CD4-positive, CD25-positive, alpha-beta regulatory T cell (primary cell): Measurements from ENCODE around the gene POFUT2. TPM values are rescaled to one million over a fixed set of nuclear protein-coding genes. Genes with fewer than 3 reads are reported as not detected.

Source experiments
- ATAC-seq, 2 donors: fragments of 150-1000 bp; cut with Tn5 transposase; one replicate each; pipeline ENCODE4 v1.10.0; 2021; ENCODE audit warnings: low read depth in 2 of 2, moderate number of reproducible peaks in 2 of 2, moderate library complexity in 1 of 2
- DNase-seq, 3 donors: peaks; one replicate each; pipeline versions ENCODE4 v3.0.0 to v3.0.0-alpha.2; 2012 to 2022; ENCODE audit warnings: mixed read lengths in 1 of 3
- H3K27ac ChIP-seq: one replicate; pipeline ENCODE4 v1.7.0; 2013; ENCODE audit warnings: mild to moderate bottlenecking, low read length; ENCODE audit not compliant: insufficient read depth, poor library complexity, severe bottlenecking
- H3K27me3 ChIP-seq: one replicate; pipeline ENCODE4 v1.7.0; 2013; ENCODE audit warnings: low read length; ENCODE audit not compliant: control insufficient read depth, insufficient read depth
- H3K36me3 ChIP-seq: one replicate; pipeline ENCODE4 v1.7.0; 2013; ENCODE audit warnings: mild to moderate bottlenecking, low read length, moderate library complexity; ENCODE audit not compliant: control insufficient read depth, insufficient read depth
- H3K4me1 ChIP-seq: 2 replicates; pipeline ENCODE4 v1.7.0; 2013; ENCODE audit warnings: mild to moderate bottlenecking, low read length; ENCODE audit not compliant: insufficient read depth, control insufficient read depth, poor library complexity, severe bottlenecking
- H3K4me3 ChIP-seq: one replicate; pipeline ENCODE4 v1.7.0; 2013; ENCODE audit warnings: low read depth, mild to moderate bottlenecking, low read length, moderate library complexity
- H3K9me3 ChIP-seq, 2 experiments: 1 replicate in 1 of 2; 2 replicates in 1 of 2; pipeline ENCODE4 v1.7.0; 2013; ENCODE audit warnings: low read length in 2 of 2, mild to moderate bottlenecking in 1 of 2, moderate library complexity in 1 of 2; ENCODE audit not compliant: control insufficient read depth in 2 of 2
- H3K27ac Mint-ChIP-seq, 3 donors: one replicate each; pipeline ENCODE4 v1.8.0; 2020 to 2022; ENCODE audit warnings: mild to moderate bottlenecking in 3 of 3, mixed read lengths in 3 of 3, moderate library complexity in 2 of 3
- H3K27me3 Mint-ChIP-seq: one replicate; pipeline ENCODE4 v1.8.0; 2022; ENCODE audit warnings: mild to moderate bottlenecking, mixed read lengths
- H3K36me3 Mint-ChIP-seq: one replicate; pipeline ENCODE4 v1.8.0; 2020; ENCODE audit warnings: mixed read lengths
- H3K4me1 Mint-ChIP-seq, 4 donors: one replicate each; pipeline ENCODE4 v1.8.0; 2020 to 2022; ENCODE audit warnings: mixed read lengths in 4 of 4, mild to moderate bottlenecking in 1 of 4
- H3K4me3 Mint-ChIP-seq, 4 donors: one replicate each; pipeline ENCODE4 v1.8.0; 2020 to 2022; ENCODE audit warnings: mild to moderate bottlenecking in 4 of 4, mixed read lengths in 4 of 4, moderate library complexity in 3 of 4
- H3K9me3 Mint-ChIP-seq, 7 donors: one replicate each; pipeline ENCODE4 v1.8.0; 2020 to 2022; ENCODE audit warnings: mixed read lengths in 7 of 7, mild to moderate bottlenecking in 3 of 7, moderate library complexity in 2 of 7
- polyA plus RNA-seq, 4 donors: library from polyadenylated mRNA; unstranded; fragments of 300-500 nt; fragmentation: Illumina TruSeq; gene quantifications; one replicate each; pipeline ENCODE4 v1.2.3, GENCODE V29; 2021
- total RNA-seq: library from RNA; stranded (reverse); gene quantifications from one replicate; pipeline ENCODE4 v1.2.3, GENCODE V29; 2022

POFUT2 gene
- total and polyA plus RNA-seq, 5 donors from 2014 or later: 2.6 to 55.6 (median 3.3) TPM

GRCh38 chr21:45290948-45291612 is 3.4 kb upstream of the POFUT2 start:
- H3K4me1 Mint-ChIP-seq: peaks cover 10 to 44% (median 20%) of the 10 kb centered on the region in 4 donors

DNA sequence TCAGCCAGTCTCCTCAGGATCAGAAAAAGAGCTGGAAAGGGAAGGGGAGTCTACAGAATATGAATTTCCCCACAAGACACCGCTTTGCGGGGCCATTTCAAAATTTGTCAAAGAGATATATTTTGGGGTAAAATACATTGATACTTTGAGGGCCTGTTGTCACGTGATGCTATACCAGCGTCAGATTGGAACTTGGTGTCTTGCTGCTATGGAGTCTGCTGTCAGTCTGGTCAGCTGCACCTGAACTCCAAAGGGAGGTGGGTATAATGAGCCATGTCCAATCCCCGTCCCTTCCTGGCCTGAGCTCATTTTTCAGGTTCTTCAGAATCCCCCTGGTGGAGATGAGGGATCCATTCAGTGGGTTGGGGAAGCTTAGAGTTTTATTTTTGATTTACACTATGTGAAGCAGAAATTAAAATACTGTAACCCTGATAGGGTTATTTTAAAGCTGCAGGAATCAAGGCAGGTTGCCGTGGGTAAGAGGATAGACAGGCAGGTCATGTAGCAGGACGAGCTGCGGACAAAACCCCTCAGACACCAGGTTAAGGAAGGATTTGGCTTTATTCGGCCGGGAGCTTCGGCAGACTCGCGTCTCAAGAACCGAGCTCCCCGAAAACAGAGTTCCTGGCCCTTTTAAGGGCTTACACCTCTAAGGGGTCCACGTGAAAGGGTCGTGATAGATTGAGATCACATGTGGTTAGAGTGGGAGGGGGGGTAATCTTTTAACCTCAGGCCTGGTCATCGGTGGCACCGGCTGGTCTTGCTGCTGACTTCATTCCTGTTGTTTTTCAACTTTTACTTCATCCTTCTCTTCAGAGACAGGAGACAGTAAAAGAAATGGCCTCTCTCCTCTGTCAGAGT is 2.2 kb upstream of the POFUT2 start:
- Histone ChIP-seq H3K4me1 (peaks cover 30% of the 10 kb centered on the region), H3K9me3 (no peaks in the 10 kb centered on the region), H3K36me3 (peaks cover 10% of the 10 kb centered on the region), H3K27ac (no peak overlapping the region), H3K4me3 (no peak overlapping the region), H3K27me3 (no peaks in the 10 kb centered on the region)
- Mint-ChIP-seq H3K36me3 (peaks cover 7% of the 10 kb centered on the region), H3K4me3 (peak overlapping the region; percentile 15 to 85 (median 74)), H3K9me3 (no peaks in the 10 kb centered on the region), H3K27ac (peak overlapping the region in 2 of 3 donors; percentile 52 to 86), H3K27me3 (no peaks in the 10 kb centered on the region), H3K4me1 (peaks cover 13 to 47% (median 21%) of the 10 kb centered on the region in 4 donors)
- ATAC-seq (no peak), DNase-seq (no peak)

More at GRCh38 chr21:45290948-45291612, 3.4 kb upstream of the POFUT2 start:
- H3K36me3 Mint-ChIP-seq: no peaks in the 10 kb centered on the region
- DNase-seq (no peak), ATAC-seq (no peak)
- H3K27me3 Mint-ChIP-seq: no peaks in the 10 kb centered on the region
- Histone ChIP-seq H3K4me1 (peaks cover 30% of the 10 kb centered on the region), H3K27me3 (no peaks in the 10 kb centered on the region), H3K36me3 (no peaks in the 10 kb centered on the region), H3K4me3 (no peak overlapping the region), H3K27ac (no peak overlapping the region), H3K9me3 (no peaks in the 10 kb centered on the region)
- H3K9me3 Mint-ChIP-seq: no peaks in the 10 kb centered on the region
- peak overlapping the region in 1 of 4 donors; percentile 85 for H3K4me3 Mint-ChIP-seq
- H3K27ac Mint-ChIP-seq: peak overlapping the region in 1 of 3 donors; percentile 93

- Mint-ChIP-seq H3K36me3 (peaks cover 10% of the 10 kb centered on the region), H3K4me3 (peak overlapping the region; percentile 15 to 85 (median 74)), H3K27ac (peak overlapping the region in 2 of 3 donors; percentile 52 to 86), H3K4me1 (peaks cover 16 to 48% (median 25%) of the 10 kb centered on the region in 4 donors), H3K9me3 (no peaks in the 10 kb centered on the region), H3K27me3 (no peaks in the 10 kb centered on the region)
- Histone ChIP-seq H3K36me3 (peaks cover 18% of the 10 kb centered on the region), H3K9me3 (no peaks in the 10 kb centered on the region), H3K4me3 (no peak overlapping the region), H3K27me3 (no peaks in the 10 kb centered on the region), H3K4me1 (peaks cover 30% of the 10 kb centered on the region), H3K27ac (no peak overlapping the region)
- no peak for DNase-seq
- no peak for ATAC-seq
Observed at GRCh38 chr21:45289134-45289533, 1.4 kb upstream of the POFUT2 start.

- H3K27ac ChIP-seq: peak overlapping the region; percentile 86
- H3K36me3 Mint-ChIP-seq: peaks cover 10% of the 10 kb centered on the region
- H3K4me1 Mint-ChIP-seq: peaks cover 16 to 48% (median 25%) of the 10 kb centered on the region in 4 donors
Observed at GRCh38 chr21:45288441-45288841, 746 bp upstream of the POFUT2 start.

DNA sequence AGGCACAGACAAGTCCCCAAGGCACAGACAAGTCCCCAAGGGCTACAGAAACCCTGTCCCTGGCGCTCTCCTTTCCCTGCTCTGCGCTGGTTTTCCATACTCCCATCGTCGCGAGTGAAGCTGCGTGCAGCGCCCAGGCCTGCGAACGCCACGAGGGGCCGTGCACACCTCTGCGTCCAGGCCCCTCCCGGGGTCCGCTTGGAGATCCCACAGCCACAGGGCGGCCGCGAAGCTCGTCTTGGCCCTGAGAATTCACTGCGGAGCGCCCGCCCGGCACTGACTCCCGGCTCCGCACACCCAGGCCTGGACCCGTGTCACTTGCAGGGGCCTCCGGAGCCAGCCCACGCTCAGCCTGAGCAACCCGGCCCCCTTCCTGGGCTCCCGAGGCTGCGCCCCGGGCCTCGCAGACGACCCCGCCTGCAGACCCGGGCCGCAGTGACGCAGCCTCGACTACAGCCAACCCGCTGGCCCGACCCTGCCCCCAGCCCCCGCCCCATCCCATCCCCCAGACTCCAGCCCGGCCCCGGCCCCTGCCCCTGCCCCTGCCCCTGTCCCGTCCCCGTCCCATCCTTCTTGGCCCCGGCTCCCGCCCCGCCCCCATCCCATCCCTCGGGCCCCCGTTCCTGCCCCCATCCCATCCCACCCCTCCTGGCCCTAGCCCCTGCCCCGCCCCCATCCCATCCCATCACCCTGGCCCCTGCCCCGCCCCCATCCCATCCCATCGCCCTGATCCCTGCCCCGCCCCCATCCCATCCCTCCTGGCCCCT is 841 bp downstream of the POFUT2 start:
- no peaks in the 10 kb centered on the region for H3K9me3 Mint-ChIP-seq
- no peaks in the 10 kb centered on the region for H3K9me3 ChIP-seq
- H3K27me3 Mint-ChIP-seq: no peaks in the 10 kb centered on the region
- H3K27me3 ChIP-seq: no peaks in the 10 kb centered on the region
- H3K27ac Mint-ChIP-seq: peak overlapping the region in 1 of 3 donors; percentile 46
- H3K27ac ChIP-seq: peak overlapping the region; percentile 86
- peak overlapping the region; percentile 29 to 78 (median 46) for H3K4me3 Mint-ChIP-seq
- no peak for DNase-seq
- no peak for ATAC-seq
- peaks cover 10% of the 10 kb centered on the region for H3K36me3 Mint-ChIP-seq
- peak overlapping the region; percentile 19 for H3K4me3 ChIP-seq
- peaks cover 34% of the 10 kb centered on the region for H3K36me3 ChIP-seq
- peaks cover 16 to 37% (median 22%) of the 10 kb centered on the region in 4 donors for H3K4me1 Mint-ChIP-seq
- H3K4me1 ChIP-seq: peaks cover 15% of the 10 kb centered on the region

More at GRCh38 chr21:45288441-45288841, 746 bp upstream of the POFUT2 start:
- H3K4me3 Mint-ChIP-seq: peak overlapping the region; percentile 52 to 94 (median 76)
- peak overlapping the region in 1 of 3 donors; percentile 86 for H3K27ac Mint-ChIP-seq
- ATAC-seq (no peak), DNase-seq (no peak)
- H3K9me3 Mint-ChIP-seq: no peaks in the 10 kb centered on the region
- Histone ChIP-seq H3K36me3 (peaks cover 21% of the 10 kb centered on the region), H3K4me1 (peaks cover 29% of the 10 kb centered on the region), H3K27me3 (no peaks in the 10 kb centered on the region), H3K9me3 (no peaks in the 10 kb centered on the region), H3K4me3 (no peak overlapping the region)
- no peaks in the 10 kb centered on the region for H3K27me3 Mint-ChIP-seq

- no peaks in the 10 kb centered on the region for H3K27me3 Mint-ChIP-seq
- peak overlapping the region in 2 of 3 donors; percentile 14 to 75 for H3K27ac Mint-ChIP-seq
- no peak overlapping the region for H3K27ac ChIP-seq
- peak overlapping the region; percentile 70 to 91 (median 76) for H3K4me3 Mint-ChIP-seq
- peaks cover 47% of the 10 kb centered on the region for H3K36me3 ChIP-seq
- DNase-seq (no peak), ATAC-seq (no peak)
- H3K4me1 ChIP-seq: peaks cover 15% of the 10 kb centered on the region
- H3K27me3 ChIP-seq: no peaks in the 10 kb centered on the region
- no peaks in the 10 kb centered on the region for H3K9me3 ChIP-seq
- peaks cover 11 to 31% (median 20%) of the 10 kb centered on the region in 4 donors for H3K4me1 Mint-ChIP-seq
- H3K36me3 Mint-ChIP-seq: peaks cover 17% of the 10 kb centered on the region
- no peak overlapping the region for H3K4me3 ChIP-seq
- no peaks in the 10 kb centered on the region for H3K9me3 Mint-ChIP-seq
Observed at GRCh38 chr21:45285266-45285931, 2.3 kb downstream of the POFUT2 start.

GRCh38 chr21:45284456-45284741 is 3.3 kb downstream of the POFUT2 start:
- Mint-ChIP-seq H3K9me3 (no peaks in the 10 kb centered on the region), H3K27me3 (no peaks in the 10 kb centered on the region), H3K4me3 (peak overlapping the region in 2 of 4 donors; percentile 27 to 91), H3K27ac (peak overlapping the region in 1 of 3 donors; percentile 75), H3K4me1 (peaks cover 6 to 25% (median 16%) of the 10 kb centered on the region in 4 donors), H3K36me3 (peaks cover 21% of the 10 kb centered on the region)
- DNase-seq: no peak
- no peak overlapping the region for H3K27ac ChIP-seq
- H3K9me3 ChIP-seq: no peaks in the 10 kb centered on the region
- H3K4me1 ChIP-seq: peaks cover 15% of the 10 kb centered on the region
- no peak for ATAC-seq
- no peak overlapping the region for H3K4me3 ChIP-seq
- H3K27me3 ChIP-seq: no peaks in the 10 kb centered on the region
- peaks cover 56% of the 10 kb centered on the region for H3K36me3 ChIP-seq
